HepG2 (cell line): ENCODE measurements around the gene ZBTB25. TPM values are rescaled to one million over a fixed set of nuclear protein-coding genes. Genes with fewer than 3 reads are reported as not detected.

Experiments used
- ATAC-seq: fragments of 200-7000 bp; cut with Tn5 transposase; 3 replicates; pipeline ENCODE4 v1.9.1; 2020; ENCODE audit warnings: mild to moderate bottlenecking, moderate library complexity
- BruUV-seq: library from RNA; stranded (reverse); fragments of 400-500 nt; replicated peaks from 2 replicates; lab custom pipeline; 2021; lab: Mats Ljungman, UMichigan
- CTCF ChIA-PET: fragments of 300-600 bp; formaldehyde crosslinking; extraction: SDS; loops from one replicate; lab custom pipeline; 2021; ENCODE audit warnings: low total read pairs, inconsistent platforms, low intra/inter-chr PET ratio; lab: Yijun Ruan, JAX
- POLR2A ChIA-PET: fragments of 350-600 bp; sonication (Branson Sonifier 250); formaldehyde crosslinking; loops from one replicate; lab custom pipeline; 2020; ENCODE audit warnings: antibody characterized with exemption, inconsistent platforms; lab: Yijun Ruan, JAX
- DNase-seq: peaks from one replicate; pipeline ENCODE4 v3.0.0-alpha.2; 2015; ENCODE audit warnings: low spot score
- FAIRE-seq: peaks from 3 replicates; lab custom pipeline; 2011; peaks lifted over from hg19 to GRCh38; lab: Jason Lieb, UNC
- H2AFZ ChIP-seq: one replicate; pipeline ENCODE4 v1.6.1; 2011; ENCODE audit warnings: low read length, inconsistent platforms
- H3K27ac ChIP-seq: fragments of 300-600 bp; 3 replicates; pipeline ENCODE4 v1.8.0; 2011; ENCODE audit warnings: mixed run types, mild to moderate bottlenecking, mixed read lengths, low read length, inconsistent platforms; ENCODE audit not compliant: insufficient read depth; ENCODE audit errors: extremely low read length
- H3K27me3 ChIP-seq, 2 experiments: fragments of 200-600 bp in 1 of 2; 2 replicates in 1 of 2; 3 replicates in 1 of 2; pipeline versions ENCODE4 v1.6.0 to v1.8.0; 2011; ENCODE audit warnings: low read length in 2 of 2, mild to moderate bottlenecking in 2 of 2, moderate library complexity in 2 of 2, inconsistent platforms in 1 of 2; ENCODE audit not compliant: insufficient read depth in 2 of 2, control insufficient read depth in 1 of 2
- H3K36me3 ChIP-seq, 2 experiments: fragments of 200-600 bp in 1 of 2; replicated peaks in 1 of 2; 2 replicates in 1 of 2; 3 replicates in 1 of 2; pipeline versions ENCODE4 v1.5.1 to v1.8.0; 2011; ENCODE audit warnings: low read length in 2 of 2, inconsistent platforms in 1 of 2; ENCODE audit not compliant: insufficient read depth in 2 of 2, control insufficient read depth in 1 of 2
- H3K4me1 ChIP-seq: 2 replicates; pipeline ENCODE4 v1.5.1; 2012; ENCODE audit warnings: low read length, inconsistent platforms; ENCODE audit not compliant: insufficient read depth
- H3K4me2 ChIP-seq: 2 replicates; pipeline ENCODE4 v1.6.0; 2011; ENCODE audit warnings: low read depth, low read length, inconsistent platforms
- H3K4me3 ChIP-seq, 3 experiments: fragments of 200-600 bp in 1 of 3; sonication (generic), shearing (Covaris generic) in 1 of 3; replicated peaks in 1 of 3; 2 replicates each; pipeline ENCODE4 v1.5.1; 2011 to 2016; ENCODE audit warnings: low read length in 3 of 3, inconsistent platforms in 2 of 3, low read depth in 2 of 3, mild to moderate bottlenecking in 2 of 3, control low read depth in 1 of 3, mixed read lengths in 1 of 3; ENCODE audit not compliant: insufficient read depth in 1 of 3
- H3K79me2 ChIP-seq: one replicate; pipeline ENCODE4 v1.6.1; 2011; ENCODE audit warnings: low read length, inconsistent platforms; ENCODE audit not compliant: insufficient read depth
- H3K9ac ChIP-seq: 2 replicates; pipeline ENCODE4 v1.6.0; 2011; ENCODE audit warnings: mild to moderate bottlenecking, low read depth, low read length, inconsistent platforms; ENCODE audit not compliant: insufficient read depth
- H3K9me3 ChIP-seq: 2 replicates; pipeline ENCODE4 v1.5.1; 2012; ENCODE audit warnings: mild to moderate bottlenecking, low read length
- H4K20me1 ChIP-seq: 2 replicates; pipeline ENCODE4 v1.6.0; 2011; ENCODE audit warnings: inconsistent platforms, mild to moderate bottlenecking, low read length, moderate library complexity; ENCODE audit not compliant: insufficient read depth
- DDIT3 ChIP-seq: sonication (generic); formaldehyde crosslinking; IDR thresholded peaks from 2 replicates; pipeline ENCODE4 v1.4.0; 2020; ENCODE audit warnings: mild to moderate bottlenecking, missing genetic modification reagents
- DPF2 ChIP-seq: sonication (generic); formaldehyde crosslinking; IDR thresholded peaks from 2 replicates; pipeline ENCODE4 v1.4.0; 2020; ENCODE audit warnings: mild to moderate bottlenecking, low read depth, missing genetic modification reagents, borderline replicate concordance
- FOSL1 ChIP-seq: sonication (generic); formaldehyde crosslinking; IDR thresholded peaks from 2 replicates; pipeline ENCODE4 v1.9.0; 2021; ENCODE audit warnings: missing genetic modification reagents, borderline replicate concordance
- HNF4G ChIP-seq, 2 experiments: sonication (generic) in 1 of 2; formaldehyde crosslinking in 1 of 2; IDR thresholded peaks; 2 replicates each; pipeline versions ENCODE4 v1.4.0 to v1.6.1; 2011 to 2020; ENCODE audit warnings: borderline replicate concordance in 2 of 2, low read depth in 2 of 2, mild to moderate bottlenecking in 2 of 2, low read length in 1 of 2, missing genetic modification reagents in 1 of 2, moderate library complexity in 1 of 2
- JUNB ChIP-seq: sonication (generic); formaldehyde crosslinking; IDR thresholded peaks from 2 replicates; pipeline ENCODE4 v1.8.0; 2022; ENCODE audit warnings: missing genetic modification reagents, mild to moderate bottlenecking, borderline replicate concordance
- KLF15 ChIP-seq: sonication (generic); formaldehyde crosslinking; IDR thresholded peaks from 2 replicates; pipeline ENCODE4 v1.8.1; 2023; ENCODE audit warnings: borderline replicate concordance, mild to moderate bottlenecking, inconsistent platforms, missing genetic modification reagents, mixed read lengths
- PPARG ChIP-seq: conservative IDR thresholded peaks from 2 replicates; pipeline ENCODE4 v1.6.1; 2016; ENCODE audit warnings: missing biosample characterization, missing genetic modification reagents
- RCOR2 ChIP-seq: IDR thresholded peaks from 2 replicates; pipeline ENCODE4 v1.6.1; 2016; ENCODE audit warnings: missing biosample characterization, missing genetic modification reagents
- SMC3 ChIP-seq: IDR thresholded peaks from 2 replicates; pipeline ENCODE4 v1.6.1; 2011; ENCODE audit warnings: low read length, improper control_type of control experiment
- TAF15 ChIP-seq: fragments of 200-400 bp; formaldehyde crosslinking; IDR thresholded peaks from one replicate; pipeline ENCODE4 v1.6.1; 2018; ENCODE audit warnings: mild to moderate bottlenecking, low read depth, low read length; ENCODE audit not compliant: poor library complexity, severe bottlenecking
- TCF7L2 ChIP-seq: IDR thresholded peaks from 2 replicates; pipeline ENCODE4 v1.6.1; 2011; ENCODE audit warnings: mild to moderate bottlenecking, low read depth, low read length, moderate library complexity
- ZBTB4 ChIP-seq: sonication (generic); formaldehyde crosslinking; IDR thresholded peaks from 2 replicates; pipeline ENCODE4 v1.4.0; 2020; ENCODE audit warnings: missing genetic modification reagents, mild to moderate bottlenecking, borderline replicate concordance
- ZNF17 ChIP-seq: sonication (generic); formaldehyde crosslinking; IDR thresholded peaks from 2 replicates; pipeline ENCODE4 v1.5.0; 2020; ENCODE audit warnings: mild to moderate bottlenecking, missing genetic modification reagents
- ZNF367 ChIP-seq: sonication (generic); formaldehyde crosslinking; IDR thresholded peaks from 2 replicates; pipeline ENCODE4 v1.4.0; 2020; ENCODE audit warnings: missing genetic modification reagents, borderline replicate concordance
- ZNF639 ChIP-seq: conservative IDR thresholded peaks from 2 replicates; pipeline ENCODE4 v1.6.1; 2018; ENCODE audit warnings: missing genetic modification reagents
- ZSCAN25 ChIP-seq: sonication (generic); formaldehyde crosslinking; IDR thresholded peaks from 2 replicates; pipeline ENCODE4 v1.8.0; 2022; ENCODE audit warnings: mild to moderate bottlenecking, missing genetic modification reagents
- WGBS: methylation state at CpG from one replicate; pipeline ENCODE4 v1.1.6; 2017; ENCODE audit warnings: low lambda C conversion rate; 5-methylcytosine and 5-hydroxymethylcytosine counted together
- in situ Hi-C: cut with HindIII; loops from 2 replicates; pipeline ENCODE4 v1.10.0; 2017; ENCODE audit warnings: low pct_unique_long_range_greater_than_20kb; ENCODE audit not compliant: extremely low pct_ligation_motif_present
- intact Hi-C: fragments of 100-400 bp; cut with micrococcal nuclease; formaldehyde crosslinking; loops from one replicate; pipeline ENCODE4 v1.10.0; 2022; ENCODE audit not compliant: unreplicated experiment
- polyA plus RNA-seq, 8 experiments: library from polyadenylated mRNA; depleted of rRNA in 3 of 8; stranded (reverse) in 7 of 8; unstranded in 1 of 8; fragments of >200 nt; fragmentation: Illumina TruSeq in 4 of 8; extraction: Trizol in 4 of 8; gene quantifications; 2 replicates each; pipeline versions ENCODE4 v1.2.1 to v1.2.3, GENCODE V29; 2011 to 2016; ENCODE audit warnings: low read depth in 4 of 8, missing spikeins in 1 of 8, mixed read lengths in 1 of 8; ENCODE audit not compliant: insufficient read depth in 1 of 8
- total RNA-seq, 5 experiments: library from RNA; depleted of rRNA; stranded (reverse); fragments of >200 nt; fragmentation: Illumina TruSeq; extraction: Trizol; gene quantifications; 2 replicates each; pipeline ENCODE4 v1.2.3, GENCODE V29; 2016; ENCODE audit warnings: low read depth in 1 of 5
- TF ChIP-seq, protein P1 (sequence below): sonication (generic); formaldehyde crosslinking; IDR thresholded peaks from 2 replicates; pipeline ENCODE4 v1.4.0; 2020; ENCODE audit warnings: missing genetic modification reagents, borderline replicate concordance

ZBTB25 gene
- total and polyA plus RNA-seq, 2 of the 13 experiments (the other 11 are each of a cell fraction or from before 2014, with no cell fraction given), result 3.5 to 7.6 TPM

GRCh38 chr14:64488590-64489099, 15.0 kb downstream of the ZBTB25 start:
- Histone ChIP-seq H3K9me3 (no peaks in the 10 kb centered on the region), H3K9ac (no peak overlapping the region), H3K4me2 (no peak overlapping the region), H3K27me3 (no peaks in the 10 kb centered on the region), H2AFZ (no peak overlapping the region), H3K36me3 (peaks cover 5 to 18% of the 10 kb centered on the region in 2 experiments; a peak in 4 of 5 replicates), H3K27ac (no peak overlapping the region), H3K4me1 (no peaks in the 10 kb centered on the region), H3K79me2 (no peaks in the 10 kb centered on the region), H4K20me1 (no peaks in the 10 kb centered on the region), H3K4me3 (no peak overlapping the region)
- in situ Hi-C loops (no loop called here), intact Hi-C loops (no loop called here)
- no peak for DNase-seq
- POLR2A ChIA-PET, result no interaction called here
- FAIRE-seq, result no peak
- no peak for ATAC-seq
- 74% methylated on average over 5 of the region's 5 CpGs for WGBS
- no TSS peak for BruUV-seq
- CTCF ChIA-PET, result no interaction called here
- TF ChIP-seq DDIT3 (CRISPR knock-in tag), result no peak
- TF ChIP-seq JUNB (CRISPR knock-in tag), result no peak
- TF ChIP-seq TAF15, result no peak
- no peak for TF ChIP-seq HNF4G (IDR thresholded peaks at IDR 0.05; ENCODE audit: borderline replicate concordance, low read depth, low read length)
- TF ChIP-seq HNF4G (CRISPR knock-in tag; IDR thresholded peaks at IDR 0.05; ENCODE audit: borderline replicate concordance, low read depth), result no peak
- no peak for TF ChIP-seq ZNF17 (CRISPR knock-in tag)
- TF ChIP-seq PPARG (CRISPR knock-in tag), result no peak
- no peak for TF ChIP-seq KLF15
- TF ChIP-seq DPF2, result no peak
- no peak for TF ChIP-seq ZNF639 (CRISPR knock-in tag)
- no peak for TF ChIP-seq SMC3
- no peak for TF ChIP-seq ZNF367
- TF ChIP-seq ZSCAN25, result no peak
- no peak for TF ChIP-seq RCOR2
- no peak for TF ChIP-seq ZBTB4 (CRISPR knock-in tag)
- TF ChIP-seq, protein P1, sequence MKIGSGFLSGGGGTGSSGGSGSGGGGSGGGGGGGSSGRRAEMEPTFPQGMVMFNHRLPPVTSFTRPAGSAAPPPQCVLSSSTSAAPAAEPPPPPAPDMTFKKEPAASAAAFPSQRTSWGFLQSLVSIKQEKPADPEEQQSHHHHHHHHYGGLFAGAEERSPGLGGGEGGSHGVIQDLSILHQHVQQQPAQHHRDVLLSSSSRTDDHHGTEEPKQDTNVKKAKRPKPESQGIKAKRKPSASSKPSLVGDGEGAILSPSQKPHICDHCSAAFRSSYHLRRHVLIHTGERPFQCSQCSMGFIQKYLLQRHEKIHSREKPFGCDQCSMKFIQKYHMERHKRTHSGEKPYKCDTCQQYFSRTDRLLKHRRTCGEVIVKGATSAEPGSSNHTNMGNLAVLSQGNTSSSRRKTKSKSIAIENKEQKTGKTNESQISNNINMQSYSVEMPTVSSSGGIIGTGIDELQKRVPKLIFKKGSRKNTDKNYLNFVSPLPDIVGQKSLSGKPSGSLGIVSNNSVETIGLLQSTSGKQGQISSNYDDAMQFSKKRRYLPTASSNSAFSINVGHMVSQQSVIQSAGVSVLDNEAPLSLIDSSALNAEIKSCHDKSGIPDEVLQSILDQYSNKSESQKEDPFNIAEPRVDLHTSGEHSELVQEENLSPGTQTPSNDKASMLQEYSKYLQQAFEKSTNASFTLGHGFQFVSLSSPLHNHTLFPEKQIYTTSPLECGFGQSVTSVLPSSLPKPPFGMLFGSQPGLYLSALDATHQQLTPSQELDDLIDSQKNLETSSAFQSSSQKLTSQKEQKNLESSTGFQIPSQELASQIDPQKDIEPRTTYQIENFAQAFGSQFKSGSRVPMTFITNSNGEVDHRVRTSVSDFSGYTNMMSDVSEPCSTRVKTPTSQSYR (CRISPR knock-in tag), result no peak
- no peak for TF ChIP-seq TCF7L2
- no peak for TF ChIP-seq FOSL1
